Left renal cortex interstitium (tissue), 4 donors: ENCODE measurements around the gene FBXO45. TPM values are rescaled to one million over a fixed set of nuclear protein-coding genes. Genes with fewer than 3 reads are reported as not detected.
"Not testable (repeated sequence)": the region's sequence is repeated elsewhere in the genome, so short reads cannot be mapped to it uniquely, and the experiment has no call there.

Experiments used
- DNase-seq, 4 donors: peaks; one replicate each; pipeline ENCODE4 v3.0.0-alpha.2; 2013; ENCODE audit warnings: low read depth in 4 of 4, low spot score in 2 of 4, missing footprints in 1 of 4
- polyA plus RNA-seq, 4 donors: library from polyadenylated mRNA; unstranded; fragments of 120-200 nt; gene quantifications; one replicate each; pipeline ENCODE4 v1.2.1, GENCODE V29; 2013; ENCODE audit not compliant: insufficient read length in 4 of 4

The FBXO45 gene
- polyA plus RNA-seq, 4 donors, result 13.7 to 17.2 (median 15.2) TPM

DNA sequence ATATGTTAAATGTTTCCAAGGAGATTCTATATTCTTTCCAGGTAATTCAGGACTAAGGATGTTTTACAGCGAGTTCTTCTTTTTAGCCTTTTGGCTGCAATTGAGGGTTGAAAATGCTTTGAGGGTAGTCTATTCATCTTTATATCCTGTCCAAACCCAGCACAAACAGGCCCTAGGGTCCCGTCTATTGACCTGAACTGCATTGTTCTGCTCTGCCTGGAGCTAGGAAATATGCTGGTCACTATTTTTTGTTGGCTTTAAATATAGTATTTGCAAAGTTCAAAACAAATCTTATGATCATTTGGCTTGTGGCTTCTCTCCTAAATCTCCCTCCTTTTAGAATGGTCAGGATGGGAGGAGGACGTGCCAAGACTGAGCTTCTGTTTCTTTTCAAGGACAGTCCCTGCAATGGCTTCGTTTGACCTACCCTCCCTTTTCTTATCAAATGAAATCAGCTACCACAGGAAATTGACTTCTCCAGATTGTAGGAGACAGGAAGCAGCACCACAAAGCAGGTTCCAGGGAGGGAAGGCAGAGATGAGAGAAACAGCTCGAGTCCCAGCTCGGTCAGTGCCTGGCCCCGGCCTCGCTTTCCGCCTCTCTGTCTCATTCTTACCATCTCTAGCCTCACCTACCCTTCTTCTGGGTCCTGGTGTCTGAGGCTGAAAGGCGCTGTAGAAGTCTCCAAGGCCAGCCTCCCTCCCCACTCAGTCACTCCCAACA, 43.5 kb downstream of the FBXO45 start:
- no peak for DNase-seq

DNA sequence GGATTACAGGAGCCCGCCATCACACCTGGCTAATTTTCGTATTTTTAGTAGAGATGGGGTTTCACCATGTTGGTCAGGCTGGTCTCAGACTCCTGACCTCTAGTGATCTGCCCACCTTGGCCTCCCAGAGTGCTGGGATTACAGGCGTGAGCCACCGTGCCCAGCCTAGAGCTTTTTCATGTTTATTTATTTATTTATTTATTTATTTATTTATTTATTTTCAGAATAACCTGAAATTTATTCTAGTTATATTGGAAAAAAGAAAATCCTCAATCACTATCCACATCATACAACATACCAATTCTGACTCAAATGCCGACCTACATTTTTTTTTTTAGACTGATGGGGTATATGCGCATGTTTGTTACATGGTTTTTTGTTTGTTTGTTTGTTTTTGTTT, 46.8 kb downstream of the FBXO45 start:
- DNase-seq, result not testable (repeated sequence)

DNA sequence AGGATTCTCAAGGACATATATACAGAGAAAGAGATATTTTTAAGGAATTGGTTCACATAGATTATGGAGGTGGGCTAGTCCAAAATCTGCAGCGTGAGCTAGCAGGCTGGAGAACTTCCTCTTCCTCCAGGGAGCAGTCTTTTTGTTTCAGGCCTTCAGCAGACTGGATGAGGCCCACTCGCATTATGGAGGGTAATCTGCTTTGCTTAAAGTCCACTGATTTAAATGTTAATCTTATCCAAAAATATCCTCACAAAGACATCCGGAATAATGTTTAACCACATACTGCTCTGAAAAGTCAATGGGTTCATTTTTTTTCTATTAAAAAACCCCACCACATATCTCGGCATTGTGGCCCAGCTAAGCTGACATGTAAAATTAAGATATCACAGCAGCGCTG, 48.8 kb downstream of the FBXO45 start:
- no peak for DNase-seq

DNA sequence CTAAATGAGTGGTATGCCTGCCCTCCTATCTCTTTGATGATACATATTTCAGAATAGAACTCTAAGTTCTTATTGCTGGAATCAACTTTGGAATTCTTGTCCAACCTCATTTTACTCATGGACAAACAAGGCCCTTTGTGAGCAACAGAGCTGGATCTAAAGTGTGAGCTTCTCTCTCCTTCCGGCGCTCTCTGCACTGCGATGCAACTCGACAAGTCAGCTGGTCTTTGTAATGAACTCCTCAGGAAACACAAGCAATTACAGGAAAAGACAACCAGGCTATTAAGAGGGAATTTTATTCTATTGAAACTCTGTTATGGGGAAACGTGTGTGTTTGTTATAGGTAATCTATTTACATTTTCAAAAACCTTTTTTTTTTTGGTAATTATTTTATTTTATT, 50.8 kb downstream of the FBXO45 start:
- no peak for DNase-seq

DNA sequence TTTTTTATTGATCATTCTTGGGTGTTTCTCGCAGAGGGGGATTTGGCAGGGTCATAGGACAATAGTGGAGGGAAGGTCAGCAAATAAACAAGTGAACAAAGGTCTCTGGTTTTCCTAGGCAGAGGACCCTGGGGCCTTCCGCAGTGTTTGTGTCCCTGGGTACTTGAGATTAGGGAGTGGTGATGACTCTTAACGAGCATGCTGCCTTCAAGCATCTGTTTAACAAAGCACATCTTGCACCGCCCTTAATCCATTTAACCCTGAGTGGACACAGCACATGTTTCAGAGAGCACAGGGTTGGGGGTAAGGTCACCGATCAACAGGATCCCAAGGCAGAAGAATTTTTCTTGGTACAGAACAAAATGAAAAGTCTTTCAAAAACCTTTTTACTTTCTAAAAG, 51.2 kb downstream of the FBXO45 start:
- DNase-seq, result not testable (repeated sequence)

DNA sequence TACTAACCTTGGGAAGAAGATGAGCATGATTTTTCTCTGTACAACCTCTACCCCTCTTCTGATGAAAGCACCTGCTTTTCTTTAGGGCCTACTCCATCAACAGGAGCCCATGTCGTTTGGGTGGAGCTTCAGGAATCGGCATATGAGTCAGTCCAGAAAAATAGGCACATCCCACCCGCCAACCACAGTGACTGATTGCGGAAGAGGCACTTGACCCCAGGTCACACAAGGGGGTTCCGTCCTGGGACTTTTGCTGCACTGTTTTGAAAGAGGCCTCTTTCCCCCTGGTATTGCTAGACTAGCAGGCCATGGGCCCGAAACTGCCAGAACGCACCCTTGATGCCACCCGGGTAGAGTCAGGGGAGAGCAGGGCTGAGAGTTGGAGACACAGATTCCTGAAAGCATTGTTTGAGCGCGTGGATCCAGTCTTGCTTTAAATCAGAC, 51.7 kb downstream of the FBXO45 start:
- DNase-seq, result no peak

DNA sequence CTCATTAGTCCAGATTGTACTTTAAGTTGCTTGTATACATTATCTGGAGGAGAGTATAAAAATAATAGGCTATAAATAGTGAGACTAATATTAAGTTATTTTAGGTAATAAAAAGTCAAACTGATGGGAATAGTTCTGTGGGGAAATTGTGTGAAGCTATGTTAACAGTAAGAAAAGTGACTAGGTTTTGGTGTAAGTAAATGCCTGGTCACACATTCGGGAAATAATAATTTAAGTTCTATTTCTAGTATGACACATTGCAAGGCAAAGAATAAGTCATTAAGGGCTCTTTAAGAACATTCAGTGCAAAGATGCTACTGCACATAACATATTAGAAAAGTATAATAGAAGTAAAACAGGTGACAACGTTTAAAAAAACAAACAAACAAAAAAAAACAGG, 52.2 kb downstream of the FBXO45 start:
- no peak for DNase-seq

DNA sequence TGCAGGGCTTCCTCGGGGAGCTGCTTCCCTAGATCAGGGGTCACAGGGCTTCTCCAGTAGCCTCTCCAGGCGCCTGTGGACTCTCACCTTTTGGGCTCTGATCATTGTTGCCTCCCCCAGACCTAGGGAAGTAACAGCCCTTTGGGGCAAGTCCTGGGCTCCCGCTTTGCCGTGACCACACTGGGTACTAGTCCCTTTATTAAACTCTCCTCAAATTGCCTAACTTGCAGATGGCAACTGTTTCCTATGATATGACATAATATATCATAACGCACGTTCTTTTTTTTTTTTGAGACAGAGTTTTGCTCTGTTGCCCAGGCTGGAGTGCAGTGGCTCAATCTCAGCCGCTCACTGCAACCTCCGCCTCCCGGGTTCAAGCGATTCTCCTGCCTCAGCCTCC, 53.2 kb downstream of the FBXO45 start:
- no peak for DNase-seq

DNA sequence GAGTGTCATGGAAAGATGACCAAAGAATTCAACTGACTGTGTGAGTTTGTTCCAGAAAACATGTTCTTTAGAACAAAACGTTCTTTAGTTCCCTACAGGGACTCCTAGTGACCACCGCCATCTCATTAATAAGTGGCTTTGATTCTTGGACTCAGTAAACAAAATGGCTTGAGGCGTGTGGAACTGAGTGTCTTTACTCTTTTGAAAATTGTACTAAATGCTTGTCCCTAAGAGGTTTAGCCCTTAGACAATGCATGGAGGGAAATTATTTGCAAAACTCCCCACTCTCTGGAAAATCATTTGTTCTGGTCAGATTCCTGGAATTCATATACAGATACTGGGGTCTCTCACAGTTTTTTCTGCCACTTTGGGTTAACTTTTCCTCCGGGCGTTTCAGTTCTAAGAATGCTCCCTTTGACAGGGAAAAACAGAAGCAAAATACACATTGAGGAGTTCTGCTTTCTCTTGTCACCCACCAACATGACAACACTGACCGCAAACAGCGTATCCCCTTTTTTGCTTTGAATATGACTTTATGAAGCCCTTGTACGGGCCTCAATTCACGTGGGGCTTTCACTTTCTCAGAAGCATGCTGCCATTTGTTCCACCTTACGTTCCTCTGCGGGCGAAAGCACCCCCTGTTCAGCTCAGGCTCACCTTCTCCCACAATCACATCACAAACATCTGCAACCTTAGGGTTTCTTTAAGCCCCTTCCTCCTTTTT, 55.8 kb downstream of the FBXO45 start:
- no peak for DNase-seq

DNA sequence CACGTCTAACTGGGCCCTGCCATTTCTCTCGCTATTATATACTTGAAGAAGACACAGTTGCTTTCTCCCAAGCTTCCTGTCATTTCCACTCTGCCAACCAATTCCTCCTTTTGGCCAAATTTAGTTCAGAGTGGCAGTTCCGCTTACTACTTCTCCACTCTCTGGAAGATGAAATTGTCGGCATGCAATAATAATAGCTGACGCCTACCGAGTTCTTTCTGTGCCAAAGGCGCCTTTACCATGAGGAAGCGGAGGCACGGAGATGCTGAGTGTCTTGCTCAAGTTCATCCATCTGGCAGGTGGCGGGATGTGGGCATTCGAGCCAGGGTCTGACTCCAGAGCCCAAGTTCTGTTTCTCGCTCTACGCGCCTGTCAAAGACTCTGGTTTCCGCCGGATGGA, 56.4 kb downstream of the FBXO45 start:
- DNase-seq, result no peak

DNA sequence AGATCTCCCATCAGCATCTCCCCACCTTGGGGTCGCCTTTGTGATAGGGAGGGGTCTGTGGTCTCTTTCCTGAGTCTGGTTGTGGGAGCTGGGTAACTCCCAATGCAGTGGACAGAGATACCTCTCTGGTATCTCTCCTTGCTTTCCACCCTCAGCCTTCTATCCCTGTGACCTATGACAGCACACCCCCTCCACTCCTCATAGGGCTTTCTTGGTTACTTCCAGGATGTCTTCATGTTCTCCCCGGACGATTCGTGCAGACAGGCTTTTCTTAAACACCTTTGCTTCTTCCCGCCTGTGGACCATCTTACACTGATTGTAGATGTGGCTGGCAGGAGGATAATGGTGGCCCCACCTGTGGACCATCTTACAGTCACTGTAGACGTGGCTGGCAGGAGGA, 56.9 kb downstream of the FBXO45 start:
- DNase-seq, result no peak

DNA sequence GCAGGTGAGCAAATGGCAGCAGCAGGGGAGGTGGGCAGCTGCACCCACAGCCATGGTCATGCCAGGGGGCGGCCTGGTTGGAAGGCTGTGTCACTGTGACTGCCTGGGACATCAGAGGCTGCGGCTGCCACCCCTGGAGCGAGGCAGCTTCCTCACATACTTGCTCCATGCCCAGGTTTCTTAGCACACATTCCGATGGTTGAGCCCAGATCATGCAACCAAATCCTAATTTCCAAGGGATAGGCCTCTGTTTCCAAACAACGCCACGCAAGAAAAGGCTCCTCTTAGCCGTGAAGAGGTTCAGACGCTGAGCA, 59.4 kb downstream of the FBXO45 start:
- no peak for DNase-seq

DNA sequence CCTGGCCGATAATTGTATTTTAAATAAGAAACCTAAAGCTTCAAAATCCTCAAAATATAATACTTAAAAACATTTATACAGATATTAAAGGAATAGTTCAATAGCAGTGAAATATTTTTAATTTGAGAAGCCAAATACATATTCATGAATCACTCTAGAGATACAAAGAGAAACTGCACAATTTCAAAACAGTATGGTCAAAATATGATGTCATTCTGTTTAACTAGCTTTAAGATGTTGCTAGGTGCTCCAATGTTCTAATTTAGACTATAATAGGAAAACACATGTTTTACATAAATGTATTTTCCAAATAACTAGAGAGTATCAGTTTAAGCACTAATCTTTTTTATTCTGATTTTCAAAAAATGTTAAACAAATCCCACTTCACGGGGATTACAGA, 60.8 kb downstream of the FBXO45 start:
- DNase-seq, result no peak

DNA sequence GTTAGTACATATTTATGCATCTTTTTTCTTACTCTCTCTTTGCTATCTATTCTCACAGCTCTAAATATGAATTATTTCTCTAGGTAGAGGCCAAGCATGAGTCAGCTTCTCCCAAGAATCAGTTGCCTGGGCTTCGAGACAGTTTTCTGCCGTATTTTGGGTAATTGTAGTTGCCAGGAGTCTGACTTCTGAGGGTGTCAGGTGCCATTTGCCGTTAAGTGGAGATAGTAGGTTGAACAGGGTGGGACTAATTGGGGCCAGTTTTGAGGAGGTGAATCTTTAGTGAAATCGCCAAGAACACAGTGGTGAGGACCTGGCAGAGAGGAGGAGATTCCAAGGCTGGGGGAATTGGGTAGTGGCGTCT, 63.2 kb downstream of the FBXO45 start:
- no peak for DNase-seq

DNA sequence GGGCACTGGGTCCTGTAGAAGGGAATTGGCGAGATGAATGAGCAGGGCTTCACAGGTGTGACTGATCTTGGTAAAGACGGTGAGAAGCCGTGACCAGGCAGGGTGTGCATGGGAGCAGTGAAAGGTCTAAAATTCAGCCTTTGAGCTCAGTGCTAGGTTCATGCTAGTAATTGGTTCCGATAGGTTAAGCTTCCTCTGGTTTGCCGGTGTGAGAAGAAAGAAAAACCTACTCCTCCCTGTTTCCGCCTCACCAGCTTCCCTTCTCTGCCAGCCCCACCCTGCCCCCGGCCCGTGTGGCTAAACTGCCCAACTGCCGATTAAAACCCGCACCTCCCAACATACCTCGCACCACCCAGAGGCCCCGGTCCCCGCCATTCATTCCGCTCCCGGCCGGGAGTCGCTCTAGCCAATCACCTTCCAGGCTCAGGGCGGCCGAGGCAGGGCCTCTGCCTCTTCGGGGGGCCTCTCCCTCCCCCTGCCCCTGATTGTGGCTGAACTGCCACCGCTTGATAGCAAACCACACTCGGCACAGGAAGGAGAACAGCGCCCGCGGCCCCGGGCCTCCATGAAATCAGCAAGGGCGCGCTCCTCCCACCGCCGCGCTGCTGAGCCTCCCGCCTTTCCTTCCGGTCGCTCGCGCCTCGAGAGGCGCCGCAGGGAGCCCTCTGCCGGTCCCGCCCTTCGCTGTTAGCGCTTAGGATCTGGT, 63.7 kb downstream of the FBXO45 start:
- DNase-seq, result peak in 3 of 4 donors; percentile 60 to 78 (median 77)

DNA sequence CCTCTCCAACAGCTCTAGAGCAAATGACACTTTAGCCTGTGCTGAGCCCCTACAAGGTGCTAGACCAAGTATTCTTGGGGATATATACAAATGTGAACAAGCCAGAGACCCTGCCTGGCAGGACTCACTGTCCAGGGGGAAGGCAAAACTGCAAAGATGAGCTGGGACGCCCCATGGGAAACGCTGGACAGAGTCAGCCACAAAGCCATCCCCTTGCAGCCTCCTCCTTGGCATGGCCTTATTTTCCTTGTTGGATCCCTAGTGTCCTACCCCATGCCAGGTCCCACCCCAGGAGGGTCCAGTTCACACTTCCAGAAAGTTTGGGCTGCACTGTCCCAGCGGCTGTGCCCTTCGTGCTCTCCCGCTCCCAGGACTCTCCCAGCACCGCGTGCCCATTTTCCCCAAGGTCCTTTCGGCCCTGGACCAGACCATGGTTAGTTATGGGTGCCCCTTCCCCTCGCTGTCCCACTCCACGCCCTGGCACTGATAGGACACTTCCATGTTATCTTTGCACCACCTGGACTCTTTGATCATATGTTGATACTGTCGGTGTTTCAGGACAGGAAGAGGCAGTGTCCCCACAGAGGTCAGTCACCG, 65.2 kb downstream of the FBXO45 start:
- DNase-seq, result no peak

DNA sequence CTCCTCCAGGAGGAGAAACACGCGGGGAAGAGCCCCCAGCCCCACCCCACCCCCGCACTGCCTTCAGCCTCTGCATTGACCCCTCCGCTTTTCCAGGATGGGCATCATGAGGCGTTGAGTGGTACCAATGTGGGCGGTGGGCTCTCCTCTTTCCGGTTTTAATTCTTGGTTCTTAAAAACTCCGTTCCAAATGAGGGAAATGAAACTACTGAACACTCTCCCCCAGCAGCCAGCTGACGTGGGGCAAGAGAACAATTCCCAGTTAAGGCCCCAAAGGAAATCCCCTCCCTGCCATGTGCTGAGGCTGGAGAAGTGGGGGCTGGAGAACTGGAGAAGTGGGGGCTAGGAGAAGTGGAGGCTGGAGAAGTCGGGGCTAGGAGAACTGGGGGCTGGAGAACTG, 65.8 kb downstream of the FBXO45 start:
- DNase-seq, result no peak

DNA sequence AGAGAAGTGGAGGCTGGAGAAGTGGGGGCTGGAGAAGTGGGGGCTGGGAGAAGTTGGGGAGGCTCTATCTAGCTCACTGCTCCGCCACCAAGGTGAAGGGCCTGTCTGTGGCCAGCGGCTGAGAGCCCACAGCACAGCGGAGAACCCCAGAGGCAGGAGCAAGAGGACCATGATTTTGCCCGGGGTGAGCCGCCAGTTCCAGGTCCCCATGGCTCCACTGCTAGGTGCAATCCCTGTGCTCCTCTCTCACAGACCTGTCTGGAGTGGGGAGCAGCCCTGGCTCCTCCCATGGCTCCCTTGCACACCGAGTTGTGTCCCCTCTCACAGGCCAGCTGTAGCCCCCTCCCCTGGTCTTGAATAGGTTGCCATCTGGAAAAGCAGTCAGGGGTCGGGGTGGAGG, 66.4 kb downstream of the FBXO45 start:
- DNase-seq, result no peak

DNA sequence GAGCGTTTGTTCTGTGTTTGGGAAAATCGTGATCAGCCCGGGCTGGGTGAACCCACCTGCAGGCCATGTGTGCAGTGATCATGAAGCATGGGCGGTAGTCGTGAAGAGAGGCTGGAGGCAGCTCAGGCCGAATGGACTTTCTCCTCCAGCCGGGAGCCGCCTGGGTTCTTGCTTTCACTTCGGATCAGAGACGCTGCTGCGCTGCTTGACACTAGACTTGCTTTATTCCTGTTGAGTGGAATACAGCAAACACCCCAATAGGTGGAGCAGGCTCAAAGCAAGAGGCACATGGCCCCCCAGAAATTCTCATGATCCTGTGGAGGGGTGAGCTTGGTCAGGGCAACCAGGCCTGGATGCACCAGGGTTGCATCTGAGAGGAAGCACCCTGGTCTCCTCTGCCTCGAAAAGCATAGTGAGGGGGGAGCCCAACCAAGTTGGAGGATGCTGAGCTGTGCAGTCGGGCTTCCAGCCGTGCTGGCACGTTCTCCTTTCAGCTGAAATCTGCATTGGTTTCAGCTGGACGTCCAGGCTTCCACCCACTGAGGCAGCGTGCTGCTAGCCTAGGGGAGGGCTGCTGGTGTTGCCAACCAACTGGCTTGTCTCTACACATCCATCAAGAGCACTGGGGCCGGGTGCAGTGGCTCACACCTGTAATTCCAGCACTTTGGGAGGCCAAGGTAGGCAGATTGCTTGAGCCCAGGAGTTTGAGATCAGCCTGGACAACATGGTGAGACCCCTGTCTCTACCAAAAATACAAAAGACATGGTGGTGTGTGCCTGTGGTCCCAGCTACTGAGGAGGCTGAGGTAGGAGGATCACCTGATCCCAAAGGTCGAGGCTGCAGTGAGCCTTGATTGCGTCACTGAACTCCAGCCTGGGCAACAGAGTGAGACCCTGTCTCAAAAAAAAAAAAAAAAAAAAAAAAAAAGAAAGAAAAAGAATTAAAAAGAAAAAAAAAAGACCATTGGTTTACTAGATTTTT, 68.2 kb downstream of the FBXO45 start:
- no peak for DNase-seq

DNA sequence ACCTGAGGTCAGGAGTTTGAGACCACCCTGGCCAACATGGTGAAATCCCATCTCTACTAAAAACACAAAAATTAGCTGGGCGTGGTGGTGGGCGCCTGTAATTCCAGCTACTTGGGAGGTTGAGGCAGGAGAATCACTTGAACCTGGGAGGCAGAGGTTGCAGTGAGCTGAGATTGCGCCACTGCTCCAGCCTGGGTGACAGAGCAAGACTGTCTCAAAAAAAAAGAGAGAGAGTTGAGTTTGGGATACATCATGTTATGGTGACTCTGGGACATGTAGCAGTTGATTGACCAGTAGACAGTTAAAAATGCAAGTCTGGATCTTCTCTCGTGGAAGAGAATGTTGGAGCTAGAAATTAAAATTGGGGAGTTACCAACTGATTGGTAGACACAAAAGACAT, 69.5 kb downstream of the FBXO45 start:
- not testable (repeated sequence) for DNase-seq
